GM19467 (cell line): ENCODE results near the gene TRIM67.

Experiments used
- ATAC-seq: cut with Tn5 transposase; IDR thresholded peaks from one replicate; pipeline ENCODE4 v1.9.1; 2021; ENCODE audit warnings: mild to moderate bottlenecking, moderate library complexity; ENCODE audit not compliant: unreplicated experiment

Gene TRIM67

DNA sequence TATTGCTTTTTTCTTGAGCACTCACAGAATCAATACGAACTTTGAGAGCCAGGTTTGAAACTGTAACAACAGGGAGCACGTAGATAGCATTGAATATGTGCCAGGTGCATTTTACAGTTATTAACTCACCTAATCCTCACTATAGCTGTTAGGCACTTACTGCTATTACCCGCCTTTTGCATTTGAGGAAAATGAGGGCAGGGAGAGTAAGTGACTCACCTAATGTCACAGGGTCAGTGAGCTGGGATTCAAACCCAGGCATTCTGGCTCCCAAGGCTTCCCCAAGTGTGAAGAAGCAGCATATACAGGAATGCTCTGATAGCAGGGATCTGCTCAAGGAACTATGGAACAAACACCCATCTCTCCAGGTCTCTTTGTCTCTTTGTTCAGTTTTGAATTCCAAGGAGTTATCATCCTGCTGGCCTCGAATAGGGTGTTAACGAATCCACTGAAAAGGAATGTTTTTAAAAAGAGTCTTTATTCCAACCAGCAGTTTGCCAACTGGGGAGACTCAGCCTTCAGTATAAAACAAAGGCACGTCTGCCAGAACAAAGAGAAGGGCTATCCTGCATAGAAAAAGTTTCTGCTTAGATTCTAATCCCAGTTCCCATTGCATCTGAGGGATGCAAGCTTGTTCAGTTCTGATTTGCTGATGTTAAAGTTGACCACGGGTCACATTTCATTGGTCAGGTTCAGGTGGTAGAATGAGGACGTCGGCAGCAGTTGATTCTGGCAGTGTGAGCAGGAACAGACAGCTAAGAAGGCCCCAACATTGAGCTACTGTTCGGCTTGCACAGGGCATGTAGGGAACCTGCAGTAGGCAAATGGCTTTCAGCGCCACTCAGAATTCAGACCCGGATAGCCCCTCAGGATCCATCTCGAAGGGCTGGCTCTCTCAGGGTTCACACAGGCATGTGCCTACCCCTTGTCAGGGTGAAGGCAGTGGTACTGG is 22.1 kb downstream of the TRIM67 start:
- ATAC-seq: no peak

DNA sequence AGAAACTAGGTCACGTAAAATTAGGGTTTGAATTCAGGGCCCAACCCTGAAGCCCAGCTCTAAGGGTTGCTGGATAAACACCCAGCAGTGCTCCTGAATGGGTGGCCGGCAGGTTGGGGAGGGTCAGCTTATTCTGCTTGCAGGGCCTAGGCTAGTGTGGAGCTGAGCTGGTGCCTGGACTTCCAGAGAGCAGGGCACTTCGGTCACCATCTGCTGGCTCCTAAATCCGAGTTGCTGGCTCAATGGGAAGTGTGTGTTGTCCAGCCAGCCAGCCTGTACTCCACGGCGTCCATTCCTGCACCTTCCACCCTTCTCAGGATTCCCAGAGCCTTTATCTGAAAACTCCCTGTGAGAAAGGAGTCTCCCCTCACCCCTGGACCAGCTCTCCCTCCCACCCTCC is 23.0 kb downstream of the TRIM67 start:
- ATAC-seq: no peak

DNA sequence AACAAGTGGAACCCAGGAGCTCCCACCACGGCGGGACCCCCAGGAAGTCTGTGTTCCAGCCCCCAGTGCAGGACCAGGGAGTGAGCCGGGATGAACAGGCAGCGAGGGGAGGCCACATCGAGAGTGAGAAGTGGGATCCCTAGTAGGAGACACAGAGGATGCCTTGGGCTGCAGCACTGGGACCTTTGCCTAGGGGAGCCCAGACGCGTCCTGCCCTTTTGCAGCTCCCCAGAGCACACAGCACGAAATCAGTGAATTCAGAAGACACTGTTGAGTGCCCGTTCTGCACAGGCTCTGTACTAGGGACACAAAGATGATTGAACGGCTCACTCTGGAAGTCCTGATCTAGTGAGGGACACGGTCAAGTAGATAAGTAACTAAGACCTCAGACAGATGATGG is 23.5 kb downstream of the TRIM67 start:
- ATAC-seq: no peak

DNA sequence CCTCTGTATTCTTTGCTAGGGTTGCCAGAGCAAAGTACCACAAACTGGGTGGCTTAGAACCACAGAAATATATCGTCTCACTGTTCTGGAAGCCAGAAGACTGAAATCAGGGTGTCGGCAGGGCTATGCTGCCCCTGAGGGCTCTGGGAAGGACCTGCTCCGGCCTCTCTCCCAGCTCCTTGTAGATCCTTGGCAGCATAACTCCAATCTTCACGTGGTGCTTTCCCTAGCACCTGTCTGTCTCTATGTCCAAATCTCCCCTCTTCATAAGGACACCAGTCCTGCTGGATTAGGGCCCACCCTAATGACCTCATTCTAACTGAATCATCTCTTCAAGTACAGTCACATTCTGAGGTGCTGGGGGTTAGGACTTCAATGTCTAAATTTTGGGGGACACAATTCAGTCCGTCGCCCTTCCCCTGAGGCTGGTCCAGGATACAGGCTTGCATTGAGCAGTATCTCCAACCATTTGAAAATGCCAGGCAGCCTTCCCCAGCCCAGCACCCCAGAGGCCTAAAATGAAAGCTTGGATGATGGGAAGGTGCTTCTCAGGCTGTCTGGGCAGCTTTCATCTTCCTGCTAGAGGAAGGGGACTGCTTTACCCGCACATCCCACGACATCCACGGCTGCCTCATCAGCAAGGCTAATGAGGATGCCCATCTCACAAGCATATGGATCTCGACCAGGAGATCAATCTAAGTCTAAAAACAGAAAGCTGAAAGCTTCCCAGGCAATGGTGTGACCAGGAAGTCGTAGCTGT is 24.7 kb downstream of the TRIM67 start:
- no peak for ATAC-seq

DNA sequence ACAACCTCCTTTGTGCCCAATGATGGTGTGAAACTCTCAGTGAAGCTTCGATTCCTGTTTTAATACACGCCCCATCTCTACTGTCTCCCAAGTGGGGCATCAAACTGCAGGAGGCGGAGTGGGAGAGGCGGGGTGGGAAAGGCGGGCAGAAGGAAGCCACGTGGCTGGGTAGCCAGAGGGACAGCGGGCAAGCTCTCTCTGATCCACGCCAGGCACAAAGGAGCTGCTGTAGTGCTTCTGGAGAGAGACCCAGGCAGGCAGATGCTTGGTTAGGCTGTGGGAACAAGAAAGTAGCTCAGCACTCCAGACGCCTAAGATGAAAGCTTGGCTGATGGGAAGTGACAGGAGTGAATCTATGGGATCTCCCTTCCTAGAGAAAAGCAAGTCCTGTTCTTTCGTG is 25.7 kb downstream of the TRIM67 start:
- no peak for ATAC-seq

DNA sequence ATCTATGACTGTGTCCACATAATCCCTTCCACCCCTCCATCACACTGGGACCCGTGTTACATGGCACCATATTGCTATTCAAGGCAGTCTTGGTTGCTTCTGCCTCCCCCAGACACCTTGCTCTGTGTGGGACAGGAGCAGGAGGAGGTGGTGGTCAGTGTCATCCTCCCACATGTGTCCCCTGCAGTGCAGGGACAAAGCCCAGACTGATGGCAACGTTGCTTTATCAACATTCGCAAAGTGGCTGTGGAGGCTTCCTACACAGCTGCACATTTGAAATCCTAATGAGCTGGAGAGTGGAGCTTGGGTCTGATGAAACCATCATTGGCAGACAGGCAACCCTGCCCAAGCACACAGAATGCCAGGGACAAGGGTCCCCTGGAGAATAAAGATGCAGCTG is 26.2 kb downstream of the TRIM67 start:
- no peak for ATAC-seq

DNA sequence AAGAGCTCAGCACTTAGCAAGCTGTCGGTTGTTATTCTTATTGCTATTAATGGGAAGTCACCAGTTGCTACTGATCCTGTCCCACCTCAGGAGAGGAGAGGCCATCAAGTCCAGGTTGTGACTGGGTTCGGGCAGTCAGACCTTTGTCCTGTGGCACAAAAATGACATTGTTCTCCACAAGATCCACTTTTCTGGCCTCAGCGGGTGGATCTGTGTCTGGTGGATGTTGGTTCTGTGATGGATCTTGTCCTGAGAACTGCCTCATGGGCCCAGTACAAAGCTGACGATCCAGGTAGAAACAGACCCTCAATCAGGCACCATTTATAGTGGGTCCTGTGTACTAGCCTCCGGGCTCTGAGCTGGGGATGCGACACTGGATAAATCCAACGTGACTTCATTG is 26.9 kb downstream of the TRIM67 start:
- ATAC-seq: no peak

DNA sequence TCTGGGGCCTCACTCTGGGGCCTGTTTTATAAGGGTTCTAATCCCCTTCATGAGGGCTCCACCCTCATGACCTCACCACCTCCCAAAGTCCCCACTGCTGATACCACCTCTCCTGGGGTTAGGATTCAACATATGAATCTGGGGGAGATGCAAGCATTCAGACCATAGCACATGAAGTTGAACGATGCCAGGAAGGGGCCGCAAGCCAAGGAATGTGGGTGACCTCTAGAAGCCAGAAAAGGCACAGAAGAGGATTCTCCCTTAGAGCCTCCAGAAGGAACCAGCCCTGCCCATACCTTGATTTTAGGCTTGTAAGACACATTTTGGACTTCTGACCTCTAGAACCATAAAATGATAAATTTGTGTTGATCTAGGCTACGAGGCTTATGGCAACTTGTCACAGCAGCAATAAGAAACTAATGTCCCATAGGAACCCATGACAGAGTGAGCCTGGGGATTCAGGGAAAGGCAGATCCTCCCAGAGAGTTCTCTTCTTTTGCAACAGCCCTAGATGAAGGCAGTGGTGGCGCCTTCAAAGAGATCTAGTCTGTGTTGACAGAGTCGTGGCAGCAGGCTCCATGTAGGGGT is 27.9 kb downstream of the TRIM67 start:
- no peak for ATAC-seq

DNA sequence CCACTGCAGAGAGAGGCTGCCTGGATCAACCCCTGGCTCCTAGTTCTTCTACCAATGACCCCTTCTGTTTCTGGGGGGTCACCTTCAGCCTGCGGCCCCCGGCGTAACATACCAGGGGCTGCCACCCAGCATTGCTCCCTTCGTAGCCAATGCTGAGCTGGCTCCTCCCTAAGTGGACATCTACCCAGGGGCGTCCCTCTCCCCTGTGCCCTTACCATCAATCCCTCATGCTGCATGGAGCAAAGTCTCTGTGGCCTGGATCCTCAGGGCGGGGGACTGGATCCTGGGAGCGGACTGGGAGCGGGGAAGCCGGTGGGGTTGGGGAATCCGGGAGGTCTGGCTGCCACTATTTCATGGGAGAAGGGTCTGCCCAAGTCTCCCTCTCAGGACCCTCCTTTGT is 28.6 kb downstream of the TRIM67 start:
- ATAC-seq: no peak

DNA sequence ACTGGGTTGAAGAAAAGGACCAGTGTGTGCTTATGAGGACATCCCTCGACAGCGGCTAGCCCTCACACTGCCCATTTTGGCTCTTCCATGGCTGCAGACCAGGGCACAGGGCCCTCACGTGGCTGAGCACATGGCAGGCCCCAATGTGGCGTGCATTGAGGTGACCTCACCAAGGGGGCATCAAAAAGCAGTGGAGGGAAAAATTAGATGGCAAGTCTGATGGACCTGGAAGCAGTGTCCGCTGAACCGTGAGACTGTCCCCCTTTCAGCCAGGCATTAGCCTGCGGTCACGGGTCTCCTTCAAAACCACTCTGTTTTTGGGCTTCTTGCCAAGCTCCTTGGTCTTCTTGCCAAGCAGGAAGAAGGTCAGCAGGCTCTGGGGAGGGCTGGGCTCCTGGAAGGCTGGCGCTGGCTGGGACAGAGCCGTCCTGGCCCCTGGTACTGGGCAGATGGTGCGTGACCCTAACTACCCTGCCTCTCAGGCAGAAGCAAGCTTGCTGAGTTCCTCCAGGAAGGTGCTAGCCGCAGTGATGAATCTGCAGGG is 30.8 kb downstream of the TRIM67 start:
- no peak for ATAC-seq

DNA sequence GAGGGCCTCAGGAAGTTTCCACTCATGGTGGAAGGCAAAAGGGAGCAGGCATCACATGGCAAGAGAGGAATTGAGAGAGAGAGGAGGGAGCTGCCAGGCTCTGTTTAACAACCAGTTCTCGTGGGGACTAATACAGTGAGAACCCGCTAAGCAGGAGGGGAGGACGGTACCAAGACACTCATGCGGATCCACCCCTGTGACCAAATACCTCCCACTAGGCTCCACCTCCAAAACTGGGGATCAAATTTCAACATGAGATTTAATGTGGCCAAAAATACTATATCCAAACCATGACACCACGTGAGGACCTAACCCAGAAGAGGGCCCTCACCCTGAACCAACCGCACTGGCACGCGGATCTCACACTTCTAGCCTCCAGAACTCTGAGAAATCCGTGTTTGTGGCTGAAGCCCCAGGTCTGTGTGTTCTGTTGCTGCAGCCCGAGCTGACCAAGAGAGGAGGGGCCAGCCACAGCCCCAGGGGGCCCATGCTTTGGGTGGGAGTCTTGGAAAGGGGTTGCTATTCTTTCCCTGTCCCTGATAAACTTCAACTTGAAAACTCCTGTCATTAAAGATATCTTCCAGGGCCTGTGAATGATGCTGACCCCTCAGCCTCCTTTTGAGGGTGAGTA is 32.0 kb downstream of the TRIM67 start:
- no peak for ATAC-seq

DNA sequence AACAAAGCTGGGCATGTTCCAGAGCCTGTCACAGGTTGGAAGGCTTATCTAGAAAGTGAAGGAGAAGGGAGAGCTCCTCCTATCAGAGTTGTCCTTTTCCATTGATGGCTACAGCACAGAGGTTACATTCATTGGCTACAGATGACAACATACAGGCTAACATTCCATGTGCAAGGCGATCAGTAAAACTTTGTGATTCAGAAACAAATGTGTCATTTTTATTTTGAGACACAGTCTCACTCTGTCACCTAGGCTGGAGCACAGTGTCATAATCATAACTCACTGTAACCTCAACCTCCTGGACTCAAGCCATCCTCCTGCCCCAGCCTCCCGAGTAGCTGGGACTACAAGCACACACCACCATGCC is 32.6 kb downstream of the TRIM67 start:
- no peak for ATAC-seq

DNA sequence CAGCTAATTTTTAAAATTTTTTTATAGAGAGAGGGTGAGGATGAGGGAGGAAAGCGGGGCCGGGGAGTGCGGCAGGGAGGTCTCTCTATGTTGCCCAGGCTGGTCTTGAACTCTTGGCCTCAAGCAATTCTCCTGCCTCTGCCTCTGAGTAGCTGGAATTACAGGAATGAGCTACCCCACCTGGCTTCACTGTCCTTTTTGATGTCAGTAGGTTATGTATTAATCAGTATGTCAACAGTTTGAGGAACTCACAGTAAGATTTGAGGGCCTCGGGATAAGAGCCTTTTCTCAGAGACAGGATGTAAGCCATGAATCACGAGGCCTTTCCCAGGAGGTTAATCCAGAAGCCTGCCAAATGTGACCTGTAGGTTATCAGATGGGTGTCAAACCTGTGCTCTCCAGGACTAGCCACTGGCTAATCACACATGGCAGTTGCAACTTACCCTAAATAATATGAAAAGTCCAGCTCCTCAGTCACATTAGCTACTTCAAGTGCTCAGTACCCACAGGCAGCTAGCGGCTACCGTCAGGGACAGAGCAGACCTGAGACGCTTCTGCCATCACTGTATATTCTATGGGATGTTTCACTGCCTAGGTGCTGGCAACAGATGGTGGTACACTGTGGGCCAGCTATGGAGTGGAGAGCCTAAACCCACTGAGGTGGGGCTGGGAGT is 33.1 kb downstream of the TRIM67 start:
- no peak for ATAC-seq

DNA sequence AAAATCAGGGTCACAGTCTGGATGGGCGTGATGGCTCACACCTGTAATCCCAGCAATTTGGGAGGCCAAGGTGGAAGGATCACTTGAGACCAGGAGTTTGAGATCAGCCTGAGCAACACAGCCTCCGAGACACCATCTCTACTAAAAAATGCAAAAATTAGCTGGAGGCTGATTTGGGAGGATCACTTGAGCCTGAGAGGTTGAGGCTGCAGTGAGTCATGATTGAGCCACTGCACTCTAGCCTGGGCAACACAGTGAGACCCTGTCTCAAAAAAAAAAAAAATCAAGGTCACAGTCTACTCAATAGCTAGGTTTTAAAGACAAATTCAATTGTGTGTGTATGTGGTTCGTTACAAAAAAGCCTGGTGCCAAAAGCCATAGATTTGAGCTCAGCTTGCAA is 34.4 kb downstream of the TRIM67 start:
- ATAC-seq: no peak

DNA sequence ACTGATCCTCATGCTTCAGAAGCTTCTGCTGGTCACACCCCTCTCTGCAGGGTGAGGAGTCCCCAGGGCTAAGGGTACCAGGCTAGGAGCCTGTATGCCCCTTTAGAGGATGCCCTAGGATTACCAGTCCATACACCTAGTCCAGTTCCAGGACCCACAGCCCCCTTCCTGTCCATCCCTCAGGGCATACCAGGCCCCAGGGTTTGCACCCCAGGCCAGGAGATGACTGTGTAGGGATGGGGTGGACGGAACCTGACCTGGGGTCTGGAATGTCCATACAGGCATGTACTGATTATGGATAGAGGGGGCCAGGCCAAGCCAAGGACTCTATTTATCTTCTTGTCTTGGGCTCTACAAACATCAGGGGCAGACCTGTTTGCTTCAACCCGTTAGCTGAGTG is 34.9 kb downstream of the TRIM67 start:
- no peak for ATAC-seq

DNA sequence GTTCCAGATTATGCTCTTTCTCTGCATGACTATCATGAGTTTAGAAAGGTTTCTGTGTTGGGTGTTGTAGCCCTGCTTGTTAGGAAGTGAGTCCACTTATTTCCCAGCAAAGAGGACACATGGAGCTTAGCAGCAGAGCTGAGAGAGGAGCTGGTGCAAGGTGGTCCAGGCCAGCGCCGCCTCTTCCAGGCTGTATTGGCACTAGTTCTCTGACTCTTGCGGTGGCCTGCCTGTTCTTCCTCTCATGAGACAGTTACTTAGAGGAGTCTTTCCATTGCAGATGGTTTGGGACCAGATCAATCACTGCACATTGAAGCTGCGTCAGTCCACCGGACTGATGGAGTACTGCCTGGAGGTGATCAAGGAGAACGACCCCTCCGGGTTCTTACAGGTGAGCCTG is 38.0 kb downstream of the TRIM67 start:
- ATAC-seq: no peak

DNA sequence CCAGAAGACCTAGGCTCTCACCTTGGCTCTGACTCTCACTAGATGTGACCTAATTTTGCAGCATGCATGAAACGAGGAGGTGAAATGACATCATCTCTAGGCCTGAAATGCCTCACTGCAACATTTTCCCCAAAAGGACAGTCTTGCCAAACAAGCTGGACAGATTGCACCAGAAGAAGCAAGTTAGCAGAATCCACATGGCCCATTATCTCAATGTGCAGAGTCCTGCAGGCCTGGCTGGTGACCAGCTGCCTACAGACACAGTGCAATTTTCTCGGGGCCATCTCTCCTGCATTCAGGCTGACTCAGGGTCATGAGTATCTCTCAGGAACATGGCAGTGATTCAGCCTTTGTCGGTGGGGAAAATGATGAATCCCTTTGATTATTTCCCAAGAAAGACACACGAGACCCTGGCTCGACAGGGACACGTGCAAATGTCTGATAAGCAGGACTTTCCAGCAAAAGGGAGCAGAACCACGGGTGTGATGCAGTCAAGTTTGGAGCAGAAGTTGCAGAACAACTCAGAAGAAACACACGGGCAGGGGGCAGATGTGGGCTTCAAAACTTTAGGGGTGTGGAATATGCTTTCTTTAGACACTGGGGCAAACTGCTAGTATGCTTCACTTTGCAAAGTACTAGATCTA is 38.7 kb downstream of the TRIM67 start:
- ATAC-seq: no peak

DNA sequence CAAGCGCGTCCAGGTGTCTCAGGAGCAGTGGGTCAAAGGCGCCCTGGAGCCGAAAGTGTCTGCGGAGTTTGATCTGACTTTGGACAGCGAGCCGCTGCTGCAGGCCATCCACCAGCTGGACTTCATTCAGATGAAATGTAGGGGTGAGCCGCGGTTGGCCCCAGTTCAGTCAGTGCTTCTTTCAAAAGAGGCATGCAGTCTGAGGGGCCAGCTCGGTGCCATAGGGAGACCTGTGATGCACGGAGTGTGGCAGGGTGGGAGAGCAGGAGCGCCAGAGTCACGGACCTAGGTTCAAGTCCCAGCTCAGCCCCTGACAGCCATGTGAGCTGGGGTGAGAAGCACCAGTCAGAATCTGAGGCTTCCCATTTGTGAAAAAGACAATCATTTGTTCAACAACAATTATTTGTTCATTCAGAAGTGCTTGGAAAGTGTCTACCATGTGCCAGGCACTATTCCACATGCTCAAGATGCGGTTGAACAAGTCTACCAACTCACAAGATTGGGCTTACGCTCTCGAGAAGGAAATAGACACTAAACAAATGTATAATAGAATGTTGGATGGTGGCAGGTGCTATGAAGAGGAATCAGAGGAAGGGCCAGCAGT is 39.6 kb downstream of the TRIM67 start:
- no peak for ATAC-seq

DNA sequence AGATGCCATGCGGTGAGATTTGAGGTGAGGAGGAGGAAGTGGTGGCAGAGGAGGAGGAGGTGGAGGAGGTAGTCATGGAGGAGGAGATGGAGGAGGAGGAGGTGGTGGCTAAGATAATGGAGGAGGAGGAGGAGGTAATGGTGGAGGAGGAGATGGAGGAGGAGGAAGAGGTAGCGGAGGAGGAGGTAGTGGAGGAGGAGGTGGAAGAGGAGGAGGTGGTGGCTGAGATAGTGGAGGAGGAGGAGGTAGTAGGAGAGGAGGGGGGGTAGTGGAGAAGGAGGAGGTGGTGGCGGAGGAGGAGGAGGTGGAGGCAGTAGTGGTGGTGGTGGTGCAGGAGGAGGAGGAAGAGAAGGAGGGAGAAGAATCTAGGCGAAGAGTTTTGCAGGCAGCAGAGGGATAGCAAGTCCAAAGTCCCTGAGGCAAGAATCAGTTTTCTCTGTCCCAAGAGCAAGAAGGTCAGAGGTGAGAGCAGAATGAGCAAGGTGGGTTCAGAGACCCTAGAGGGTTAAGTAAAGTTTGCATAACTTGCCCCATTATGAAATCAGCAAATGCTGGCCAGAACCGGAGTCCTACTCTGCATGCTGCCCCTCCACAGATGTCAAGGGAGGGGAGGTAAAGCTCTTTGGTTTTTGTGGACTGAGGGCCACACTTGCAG is 40.2 kb downstream of the TRIM67 start:
- no peak for ATAC-seq
